Measurements from ENCODE around the gene GRM7.

Gene GRM7

DNA sequence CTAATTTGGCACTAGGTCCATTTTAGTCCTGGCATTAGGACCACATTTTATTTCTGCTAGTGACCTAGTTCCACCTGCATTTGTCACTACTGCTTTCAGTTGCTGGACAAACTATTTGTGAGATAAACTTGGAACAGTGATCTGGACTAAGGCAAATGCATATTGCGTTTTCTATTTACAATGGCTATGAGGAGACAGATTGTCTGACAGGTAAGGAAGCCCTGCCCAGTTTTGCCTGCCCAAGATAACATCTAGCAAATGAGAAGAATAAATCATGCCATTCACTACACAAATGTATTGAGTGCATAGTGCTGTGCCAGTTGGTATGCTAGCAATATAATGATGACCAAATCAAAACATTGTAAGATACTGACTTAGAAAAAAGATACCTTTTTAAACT is 245.7 kb downstream of the GRM7 start:
- H3K4me1 ChIP-seq (ENCODE audit: low read length): no peaks in the 10 kb centered on the region
- H3K9me2 ChIP-seq (replicated peaks; ENCODE audit: insufficient read depth, low read length): no peaks in the 10 kb centered on the region
- H3K4me3 ChIP-seq (ENCODE audit: low read length): no peak overlapping the region
- H3K27me3 ChIP-seq (replicated peaks; ENCODE audit: insufficient read depth, low read length): no peaks in the 10 kb centered on the region
- H3K4me2 ChIP-seq (ENCODE audit: low read depth, low read length): no peak overlapping the region
- H3K27ac ChIP-seq (ENCODE audit: low read length): no peak overlapping the region
- no peak overlapping the region for H3K9ac ChIP-seq (ENCODE audit: low read length)
- TF ChIP-seq EZH2phosphoT487 (IDR thresholded peaks at IDR 0.05; ENCODE audit: low read length): no peak
- TF ChIP-seq, protein P1, sequence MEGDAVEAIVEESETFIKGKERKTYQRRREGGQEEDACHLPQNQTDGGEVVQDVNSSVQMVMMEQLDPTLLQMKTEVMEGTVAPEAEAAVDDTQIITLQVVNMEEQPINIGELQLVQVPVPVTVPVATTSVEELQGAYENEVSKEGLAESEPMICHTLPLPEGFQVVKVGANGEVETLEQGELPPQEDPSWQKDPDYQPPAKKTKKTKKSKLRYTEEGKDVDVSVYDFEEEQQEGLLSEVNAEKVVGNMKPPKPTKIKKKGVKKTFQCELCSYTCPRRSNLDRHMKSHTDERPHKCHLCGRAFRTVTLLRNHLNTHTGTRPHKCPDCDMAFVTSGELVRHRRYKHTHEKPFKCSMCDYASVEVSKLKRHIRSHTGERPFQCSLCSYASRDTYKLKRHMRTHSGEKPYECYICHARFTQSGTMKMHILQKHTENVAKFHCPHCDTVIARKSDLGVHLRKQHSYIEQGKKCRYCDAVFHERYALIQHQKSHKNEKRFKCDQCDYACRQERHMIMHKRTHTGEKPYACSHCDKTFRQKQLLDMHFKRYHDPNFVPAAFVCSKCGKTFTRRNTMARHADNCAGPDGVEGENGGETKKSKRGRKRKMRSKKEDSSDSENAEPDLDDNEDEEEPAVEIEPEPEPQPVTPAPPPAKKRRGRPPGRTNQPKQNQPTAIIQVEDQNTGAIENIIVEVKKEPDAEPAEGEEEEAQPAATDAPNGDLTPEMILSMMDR (IDR thresholded peaks at IDR 0.05; ENCODE audit: low read length): no peak
- TF ChIP-seq EZH2 (optimal IDR thresholded peaks at IDR 0.05; ENCODE audit: low read depth, low read length): no peak
- no peaks in the 10 kb centered on the region for H3K79me2 ChIP-seq (ENCODE audit: low read length)
- no peaks in the 10 kb centered on the region for H3F3A ChIP-seq (ENCODE audit: insufficient read depth, low read length)
- DNase-seq: no peak
- no peaks in the 10 kb centered on the region for H3K9me3 ChIP-seq (replicated peaks; ENCODE audit: insufficient read depth, low read length)
- no peaks in the 10 kb centered on the region for H3K36me3 ChIP-seq (replicated peaks; ENCODE audit: insufficient read depth, low read length)
- no peak overlapping the region for H2AFZ ChIP-seq (ENCODE audit: low read length)
- H4K20me1 ChIP-seq (ENCODE audit: insufficient read depth, low read length): no peaks in the 10 kb centered on the region

DNA sequence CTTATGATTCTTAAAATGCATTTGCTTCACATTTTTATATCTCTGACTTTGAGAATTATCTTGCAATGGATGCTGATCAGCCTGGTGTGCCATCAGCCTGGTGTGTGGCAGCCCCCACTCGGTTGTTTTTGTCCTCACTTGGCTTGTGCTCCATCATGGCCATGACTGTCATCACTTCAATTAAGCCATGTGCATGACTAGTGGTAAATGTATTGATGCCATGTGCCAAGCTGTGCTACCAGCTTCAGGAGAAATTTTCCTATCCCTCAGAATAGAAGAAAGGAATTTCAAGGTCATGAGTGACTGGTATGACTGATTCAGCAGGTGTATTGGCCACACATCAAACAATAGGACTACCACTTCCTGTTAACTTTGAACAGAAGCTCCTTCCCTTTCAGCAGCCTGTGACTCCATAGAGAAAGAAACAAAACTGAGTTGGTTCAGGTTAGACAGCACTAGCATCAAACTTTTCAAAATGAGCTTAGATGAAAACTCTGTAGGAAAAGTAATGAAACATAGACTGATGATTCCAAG is 251.7 kb downstream of the GRM7 start:
- Histone ChIP-seq H3F3A (ENCODE audit: insufficient read depth, low read length) (no peaks in the 10 kb centered on the region), H3K9me3 (replicated peaks; ENCODE audit: insufficient read depth, low read length) (no peaks in the 10 kb centered on the region), H3K9me2 (replicated peaks; ENCODE audit: insufficient read depth, low read length) (no peaks in the 10 kb centered on the region), H3K9ac (ENCODE audit: low read length) (no peak overlapping the region), H3K4me2 (ENCODE audit: low read depth, low read length) (no peak overlapping the region), H2AFZ (ENCODE audit: low read length) (no peak overlapping the region), H3K79me2 (ENCODE audit: low read length) (no peaks in the 10 kb centered on the region), H3K4me3 (ENCODE audit: low read length) (no peak overlapping the region), H4K20me1 (ENCODE audit: insufficient read depth, low read length) (no peaks in the 10 kb centered on the region), H3K4me1 (ENCODE audit: low read length) (no peaks in the 10 kb centered on the region), H3K36me3 (replicated peaks; ENCODE audit: insufficient read depth, low read length) (no peaks in the 10 kb centered on the region), H3K27ac (ENCODE audit: low read length) (no peak overlapping the region), H3K27me3 (replicated peaks; ENCODE audit: insufficient read depth, low read length) (no peaks in the 10 kb centered on the region)
- peak; percentile 14 for DNase-seq
- TF ChIP-seq EZH2 (optimal IDR thresholded peaks at IDR 0.05; ENCODE audit: low read depth, low read length) (no peak), EZH2phosphoT487 (IDR thresholded peaks at IDR 0.05; ENCODE audit: low read length) (no peak)
- TF ChIP-seq, protein P1 (IDR thresholded peaks at IDR 0.05; ENCODE audit: low read length): no peak

DNA sequence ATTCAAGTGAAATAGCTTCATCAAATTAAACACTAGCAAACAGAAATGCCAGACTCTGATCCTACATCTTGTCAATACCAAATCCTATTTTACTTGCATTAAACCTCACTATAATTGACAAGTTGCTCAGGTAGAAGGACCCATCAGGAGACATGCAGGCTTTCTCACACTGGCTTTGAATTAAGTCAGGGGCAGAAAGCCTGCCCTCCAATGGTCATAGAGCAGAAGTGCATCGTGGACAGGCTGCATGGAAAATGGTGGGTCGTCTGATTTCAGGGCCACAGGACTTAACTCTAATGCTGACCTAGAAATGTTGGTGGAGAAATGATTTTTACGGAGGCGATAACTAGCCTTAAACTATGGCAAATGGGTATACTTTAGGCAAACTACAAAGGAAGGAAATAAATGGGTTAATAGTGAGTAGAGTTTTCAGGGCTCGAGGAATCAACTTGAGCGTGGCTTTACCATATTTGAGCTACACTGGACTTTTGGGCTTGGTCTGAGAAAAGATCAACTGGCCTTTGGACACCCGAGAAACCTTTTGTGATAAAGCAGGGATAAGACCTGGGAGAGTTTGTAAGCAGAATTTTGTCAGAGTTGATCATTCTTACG is 283.9 kb downstream of the GRM7 start:
- H3K4me2 ChIP-seq (ENCODE audit: low read depth, low read length): no peak overlapping the region
- H3K79me2 ChIP-seq (ENCODE audit: low read length): no peaks in the 10 kb centered on the region
- no peaks in the 10 kb centered on the region for H3K9me3 ChIP-seq (replicated peaks; ENCODE audit: insufficient read depth, low read length)
- H2AFZ ChIP-seq (ENCODE audit: low read length): no peak overlapping the region
- H4K20me1 ChIP-seq (ENCODE audit: insufficient read depth, low read length): no peaks in the 10 kb centered on the region
- H3K36me3 ChIP-seq (replicated peaks; ENCODE audit: insufficient read depth, low read length): no peaks in the 10 kb centered on the region
- no peaks in the 10 kb centered on the region for H3K4me1 ChIP-seq (ENCODE audit: low read length)
- no peaks in the 10 kb centered on the region for H3K9me2 ChIP-seq (replicated peaks; ENCODE audit: insufficient read depth, low read length)
- H3K27me3 ChIP-seq (replicated peaks; ENCODE audit: insufficient read depth, low read length): no peaks in the 10 kb centered on the region
- no peak overlapping the region for H3K27ac ChIP-seq (ENCODE audit: low read length)
- peak; percentile 9 for DNase-seq
- H3K9ac ChIP-seq (ENCODE audit: low read length): no peak overlapping the region
- TF ChIP-seq EZH2phosphoT487 (IDR thresholded peaks at IDR 0.05; ENCODE audit: low read length): no peak
- TF ChIP-seq, protein P1 (IDR thresholded peaks at IDR 0.05; ENCODE audit: low read length): peak; percentile 31
- no peaks in the 10 kb centered on the region for H3F3A ChIP-seq (ENCODE audit: insufficient read depth, low read length)
- no peak overlapping the region for H3K4me3 ChIP-seq (ENCODE audit: low read length)
